HCT116 (cell line): ENCODE results near the gene TEAD3. TPM values are rescaled to one million over a fixed set of nuclear protein-coding genes. Genes with fewer than 3 reads are reported as not detected.

Source experiments
- ATAC-seq: fragments of 200-7000 bp; cut with Tn5 transposase; 2 replicates; pipeline ENCODE4 v1.9.1; 2020; ENCODE audit warnings: mild to moderate bottlenecking, moderate library complexity
- BruUV-seq: library from RNA; stranded (reverse); fragments of 400-500 nt; replicated peaks from 2 replicates; lab custom pipeline; 2021; lab: Mats Ljungman, UMichigan
- CTCF ChIA-PET: fragments of 300-600 bp; sonication (Branson Sonifier 250); formaldehyde crosslinking; loops from one replicate; lab custom pipeline; 2021; ENCODE audit warnings: antibody characterized with exemption; lab: Charles Lee
- POLR2A ChIA-PET: fragments of 300-600, 350-600 bp; sonication (Branson Sonifier 250); formaldehyde crosslinking; loops from one replicate; lab custom pipeline; 2021; ENCODE audit warnings: antibody characterized with exemption; lab: Charles Lee
- RAD21 ChIA-PET, 2 experiments: fragments of 300-600 bp; sonication (Branson Sonifier 250); formaldehyde crosslinking; loops; one replicate each; lab custom pipeline; 2023; ENCODE audit warnings: low total read pairs in 2 of 2; ENCODE audit not compliant: uncharacterized antibody in 2 of 2, unreplicated experiment in 2 of 2, low non-redundant PET in 1 of 2; lab: Charles Lee
- DNase-seq: peaks from one replicate; pipeline ENCODE4 v3.0.0-alpha.2; 2010; ENCODE audit warnings: low read depth, low spot score
- H2AFZ ChIP-seq: fragments of 200-600 bp; shearing (Covaris generic), sonication (generic); 2 replicates; pipeline ENCODE4 v1.6.1; 2017; ENCODE audit warnings: low read depth, mixed run types, mixed read lengths, antibody characterized with exemption, low read length; ENCODE audit not compliant: poor library complexity, severe bottlenecking
- H3K27ac ChIP-seq: 2 replicates; pipeline ENCODE4 v1.5.1; 2012; ENCODE audit warnings: low read depth, low read length
- H3K27me3 ChIP-seq: fragments of 200-600 bp; sonication (generic); 2 replicates; pipeline ENCODE4 v1.6.1; 2016; ENCODE audit warnings: mixed run types, low read length, mixed read lengths; ENCODE audit not compliant: insufficient read depth
- H3K36me3 ChIP-seq, 2 experiments: fragments of 200-500 bp in 1 of 2; fragments of 200-600 bp in 1 of 2; sonication (Bioruptor generic) in 1 of 2; sonication (generic) in 1 of 2; 2 replicates each; pipeline versions ENCODE4 v1.5.1 to v1.6.1; 2014 to 2016; ENCODE audit warnings: low read length in 2 of 2, inconsistent platforms in 1 of 2, mixed read lengths in 1 of 2, mixed run types in 1 of 2; ENCODE audit not compliant: insufficient read depth in 2 of 2, control insufficient read depth in 1 of 2
- H3K4me1 ChIP-seq, 2 experiments: fragments of 200-600 bp in 1 of 2; sonication (generic) in 1 of 2; 2 replicates each; pipeline versions ENCODE4 v1.5.1 to v1.6.1; 2012 to 2017; ENCODE audit warnings: low read length in 2 of 2, inconsistent platforms in 1 of 2, mild to moderate bottlenecking in 1 of 2, mixed read lengths in 1 of 2, mixed run types in 1 of 2, moderate library complexity in 1 of 2; ENCODE audit not compliant: insufficient read depth in 2 of 2, control insufficient read depth in 1 of 2
- H3K4me2 ChIP-seq: fragments of 200-600 bp; sonication (generic); 2 replicates; pipeline ENCODE4 v1.6.1; 2017; ENCODE audit warnings: mixed run types, low read length, mixed read lengths
- H3K4me3 ChIP-seq, 2 experiments: fragments of 200-600 bp in 1 of 2; sonication (generic) in 1 of 2; replicated peaks in 1 of 2; 2 replicates each; pipeline ENCODE4 v1.5.1; 2011 to 2016; ENCODE audit warnings: low read length in 2 of 2, control low read depth in 1 of 2, low read depth in 1 of 2, mild to moderate bottlenecking in 1 of 2, mixed read lengths in 1 of 2, mixed run types in 1 of 2
- H3K79me2 ChIP-seq: fragments of 200-600 bp; sonication (generic); 2 replicates; pipeline ENCODE4 v1.6.1; 2017; ENCODE audit warnings: mild to moderate bottlenecking, mixed run types, low read length, moderate library complexity, mixed read lengths; ENCODE audit not compliant: insufficient read depth
- H3K9ac ChIP-seq: fragments of 200-600 bp; sonication (generic); 2 replicates; pipeline ENCODE4 v1.6.1; 2016; ENCODE audit warnings: low read length, mixed read lengths
- H3K9me2 ChIP-seq: fragments of 200-600 bp; sonication (generic), shearing (Covaris generic); 2 replicates; pipeline ENCODE4 v1.6.1; 2017; ENCODE audit warnings: mixed run types, mild to moderate bottlenecking, moderate library complexity; ENCODE audit not compliant: insufficient read depth
- H3K9me3 ChIP-seq, 2 experiments: fragments of 200-500 bp in 1 of 2; fragments of 200-600 bp in 1 of 2; sonication (Bioruptor generic) in 1 of 2; sonication (generic) in 1 of 2; 2 replicates each; pipeline ENCODE4 v1.6.1; 2014 to 2017; ENCODE audit warnings: low read length in 2 of 2, mixed read lengths in 2 of 2, inconsistent platforms in 1 of 2, low read depth in 1 of 2, mild to moderate bottlenecking in 1 of 2, mixed run types in 1 of 2, moderate library complexity in 1 of 2; ENCODE audit not compliant: control insufficient read depth in 1 of 2, insufficient read depth in 1 of 2
- H4K20me1 ChIP-seq: fragments of 200-600 bp; sonication (generic), shearing (Covaris generic); 2 replicates; pipeline ENCODE4 v1.6.1; 2017; ENCODE audit warnings: mixed run types, mild to moderate bottlenecking, moderate library complexity; ENCODE audit not compliant: insufficient read depth
- CBX3 ChIP-seq: IDR thresholded peaks from 2 replicates; pipeline ENCODE4 v1.6.1; 2012; ENCODE audit warnings: low read depth
- EZH2phosphoT487 ChIP-seq: fragments of 200-600 bp; IDR thresholded peaks from 2 replicates; pipeline ENCODE4 v1.6.1; 2018; ENCODE audit warnings: antibody characterized with exemption, borderline replicate concordance
- FOSL1 ChIP-seq: IDR thresholded peaks from 2 replicates; pipeline ENCODE4 v1.6.1; 2012; ENCODE audit warnings: low read depth
- POLR2A ChIP-seq: IDR thresholded peaks from 2 replicates; pipeline ENCODE4 v1.7.0; 2011; ENCODE audit warnings: borderline replicate concordance; ENCODE audit not compliant: insufficient read depth, insufficient read length; ENCODE audit errors: extremely low read depth
- SIN3A ChIP-seq: IDR thresholded peaks from 2 replicates; pipeline ENCODE4 v1.6.1; 2012; ENCODE audit warnings: low read depth
- TCF7L2 ChIP-seq: IDR thresholded peaks from 2 replicates; pipeline ENCODE4 v1.7.0; 2011; ENCODE audit warnings: borderline replicate concordance, inconsistent platforms; ENCODE audit not compliant: insufficient read depth, insufficient read length; ENCODE audit errors: extremely low read depth
- YY1 ChIP-seq: IDR thresholded peaks from 2 replicates; pipeline ENCODE4 v1.6.1; 2011; ENCODE audit warnings: low read length, low read depth, moderate library complexity, mild to moderate bottlenecking; ENCODE audit not compliant: insufficient replicate concordance; ENCODE audit errors: extremely low read depth
- ZNF274 ChIP-seq: fragments of 200-500 bp; sonication (Bioruptor generic); IDR thresholded peaks from 2 replicates; pipeline ENCODE4 v1.6.1; 2014; ENCODE audit warnings: mild to moderate bottlenecking, low read depth, low read length, inconsistent platforms
- intact Hi-C: fragments of 100-400 bp; cut with micrococcal nuclease; formaldehyde crosslinking; loops from 2 replicates; pipeline ENCODE4 v1.10.0; 2022
- total RNA-seq: library from RNA; stranded (reverse); gene quantifications from one replicate; pipeline ENCODE4 v1.2.1, GENCODE V29; 2021; ENCODE audit not compliant: unreplicated experiment
- TF ChIP-seq, protein P1 (sequence below): IDR thresholded peaks from 2 replicates; pipeline ENCODE4 v1.6.1; 2012
- TF ChIP-seq, protein P2 (sequence below): IDR thresholded peaks from 2 replicates; pipeline ENCODE4 v1.6.1; 2012

TEAD3 gene
- total RNA-seq, 1 experiment from 2014 or later: 21.8 TPM

DNA sequence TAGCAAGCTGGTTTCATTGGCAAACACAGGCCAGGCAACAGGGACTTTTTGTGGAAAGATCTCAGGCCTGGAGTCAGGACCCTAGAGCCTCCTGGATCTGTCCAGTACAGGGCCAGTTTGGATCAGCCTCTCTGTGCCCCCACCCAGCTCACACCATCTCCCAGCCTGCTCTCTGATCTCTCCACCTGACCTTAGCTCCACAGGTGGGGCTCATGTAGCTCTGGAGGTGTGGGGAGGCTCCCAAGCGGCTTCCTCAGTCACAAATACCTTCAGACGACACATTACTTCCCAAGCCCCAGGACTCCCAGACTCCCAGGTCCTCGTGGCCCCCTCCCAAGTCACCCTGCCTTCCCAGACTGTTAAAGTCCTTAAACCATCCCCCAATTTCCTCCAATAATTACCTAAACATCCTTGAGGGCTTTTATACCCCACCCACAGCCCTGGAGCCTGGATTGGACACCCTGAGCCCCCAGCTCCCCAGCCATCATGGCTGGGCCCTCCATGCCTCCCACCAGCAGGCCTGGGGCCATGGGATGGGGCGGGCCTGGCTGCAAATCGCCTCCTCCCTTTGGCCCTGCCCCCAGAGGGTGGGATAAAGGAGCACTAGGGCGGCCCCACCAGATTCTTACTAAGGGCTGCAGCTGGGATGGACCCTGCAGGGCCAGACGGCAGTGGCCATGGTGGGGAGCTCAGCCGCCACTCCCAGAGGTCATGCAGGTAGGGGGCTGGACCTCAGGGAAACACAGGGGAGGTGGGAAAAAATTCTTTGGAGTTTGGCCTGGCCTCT is 60.6 kb downstream of the TEAD3 start:
- H3K9me3 ChIP-seq: no peaks in the 10 kb centered on the region
- BruUV-seq: no TSS peak
- no peak overlapping the region for H3K9ac ChIP-seq
- no peaks in the 10 kb centered on the region for H3K27me3 ChIP-seq
- H3K36me3 ChIP-seq: no peaks in the 10 kb centered on the region
- intact Hi-C loops: no loop called here
- TF ChIP-seq CBX3 (no peak), POLR2A (no peak), ZNF274 (no peak), FOSL1 (no peak), TCF7L2 (no peak), EZH2phosphoT487 (no peak), SIN3A (no peak), YY1 (no peak)
- TF ChIP-seq, protein P1, sequence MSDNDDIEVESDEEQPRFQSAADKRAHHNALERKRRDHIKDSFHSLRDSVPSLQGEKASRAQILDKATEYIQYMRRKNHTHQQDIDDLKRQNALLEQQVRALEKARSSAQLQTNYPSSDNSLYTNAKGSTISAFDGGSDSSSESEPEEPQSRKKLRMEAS: no peak
- TF ChIP-seq, protein P2, sequence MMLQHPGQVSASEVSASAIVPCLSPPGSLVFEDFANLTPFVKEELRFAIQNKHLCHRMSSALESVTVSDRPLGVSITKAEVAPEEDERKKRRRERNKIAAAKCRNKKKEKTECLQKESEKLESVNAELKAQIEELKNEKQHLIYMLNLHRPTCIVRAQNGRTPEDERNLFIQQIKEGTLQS: no peak
- TF ChIP-seq, all 23 proteins: peak for 0
- Histone ChIP-seq H3K27ac (no peak overlapping the region), H3K4me3 (no peak overlapping the region), H2AFZ (no peak overlapping the region), H3K9me2 (no peaks in the 10 kb centered on the region), H3K4me1 (no peaks in the 10 kb centered on the region), H3K4me2 (no peak overlapping the region), H4K20me1 (no peaks in the 10 kb centered on the region), H3K79me2 (no peaks in the 10 kb centered on the region)
- no peak for ATAC-seq
- CTCF ChIA-PET: interaction anchor here (1.0 kb wide), 1 partner anchor 95 kb away, joined by 3 read pairs; the partner anchor contains the start of gene PPARD
- DNase-seq: no peak
- RAD21 ChIA-PET: no interaction called here
- POLR2A ChIA-PET: no interaction called here
